GM18511 (cell line): ENCODE data around the gene HOXC10.

Experiments
- ATAC-seq: cut with Tn5 transposase; IDR thresholded peaks from one replicate; pipeline ENCODE4 v1.9.1; 2021; ENCODE audit warnings: mild to moderate bottlenecking, moderate library complexity; ENCODE audit not compliant: unreplicated experiment

HOXC10 gene

GRCh38 chr12:54025499-54026405, 40.8 kb downstream of the HOXC10 start:
- ATAC-seq, result no peak

- no peak for ATAC-seq
Measured at GRCh38 chr12:54026640-54027441, 41.9 kb downstream of the HOXC10 start.

GRCh38 chr12:54027442-54027786, 42.5 kb downstream of the HOXC10 start:
- no peak for ATAC-seq

- no peak for ATAC-seq
Measured at GRCh38 chr12:54028314-54029201, 43.6 kb downstream of the HOXC10 start, which contains the start of gene HOXC6. HOXC6 (plus strand) TSS chr12:54028440; CDS start chr12:54028522, 82 bp downstream.

- ATAC-seq, result no peak
Measured at GRCh38 chr12:54029529-54030441, 44.8 kb downstream of the HOXC10 start.

GRCh38 chr12:54030442-54030801, 45.5 kb downstream of the HOXC10 start:
- ATAC-seq, result no peak

- no peak for ATAC-seq
Measured at GRCh38 chr12:54030889-54031471, 46.0 kb downstream of the HOXC10 start.

- no peak for ATAC-seq
Measured at GRCh38 chr12:54031480-54031879, 46.5 kb downstream of the HOXC10 start.

- no peak for ATAC-seq
Measured at GRCh38 chr12:54032086-54032619, 47.2 kb downstream of the HOXC10 start.

GRCh38 chr12:54032627-54033100, 47.7 kb downstream of the HOXC10 start, which contains the start of gene HOXC5:
HOXC5 (plus strand) TSS chr12:54033050; CDS start chr12:54033123, 73 bp downstream.
- no peak for ATAC-seq

GRCh38 chr12:54033106-54033979, 48.4 kb downstream of the HOXC10 start:
- ATAC-seq, result no peak

GRCh38 chr12:54033980-54034784, 49.2 kb downstream of the HOXC10 start:
- no peak for ATAC-seq

GRCh38 chr12:54034785-54035310, 49.9 kb downstream of the HOXC10 start:
- ATAC-seq, result no peak

GRCh38 chr12:54035568-54036264, 50.8 kb downstream of the HOXC10 start:
- no peak for ATAC-seq

GRCh38 chr12:54036620-54037359, 51.8 kb downstream of the HOXC10 start:
- ATAC-seq, result peak; percentile 47
